SK-N-SH (cell line): ENCODE results near the gene LRMDA. TPM values are rescaled to one million over a fixed set of nuclear protein-coding genes. Genes with fewer than 3 reads are reported as not detected.

ENCODE experiments used
- CTCF ChIA-PET: fragments of 300-600, 350-600 bp; formaldehyde crosslinking; extraction: SDS; loops from one replicate; lab custom pipeline; 2021; lab: Yijun Ruan, JAX
- POLR2A ChIA-PET: fragments of 350-600 bp; sonication (Branson Sonifier 250); formaldehyde crosslinking; extraction: SDS; loops from one replicate; lab custom pipeline; 2020; ENCODE audit warnings: antibody characterized with exemption, inconsistent platforms; lab: Yijun Ruan, JAX
- DNase-seq: peaks from one replicate; pipeline ENCODE4 v3.0.0; 2012
- H2AFZ ChIP-seq: fragments of 200-600 bp; sonication (generic); 2 replicates; pipeline ENCODE4 v1.8.1; 2016; ENCODE audit warnings: antibody characterized with exemption, mild to moderate bottlenecking, low read depth
- H3F3A ChIP-seq: fragments of 200-600 bp; sonication (generic); replicated peaks from 2 replicates; pipeline ENCODE3; 2016; ENCODE audit warnings: antibody characterized with exemption, mild to moderate bottlenecking; ENCODE audit not compliant: insufficient read depth
- H3K27ac ChIP-seq, 2 experiments: fragments of 200-500 bp in 1 of 2; fragments of 200-600 bp in 1 of 2; sonication (Bioruptor generic) in 1 of 2; sonication (generic), shearing (Covaris generic) in 1 of 2; 2 replicates each; pipeline versions ENCODE4 v1.5.1 to v1.6.1; 2014 to 2016; ENCODE audit warnings: low read depth in 2 of 2, inconsistent platforms in 1 of 2, low read length in 1 of 2, mild to moderate bottlenecking in 1 of 2, mixed read lengths in 1 of 2
- H3K27me3 ChIP-seq: fragments of 200-600 bp; sonication (generic), shearing (Covaris generic); 2 replicates; pipeline ENCODE4 v1.6.1; 2016; ENCODE audit warnings: mixed run types; ENCODE audit not compliant: insufficient read depth
- H3K36me3 ChIP-seq, 2 experiments: fragments of 200-500 bp in 1 of 2; fragments of 200-600 bp in 1 of 2; sonication (Bioruptor generic) in 1 of 2; sonication (generic) in 1 of 2; replicated peaks in 1 of 2; 2 replicates each; pipeline versions ENCODE3 to v1.5.1; 2014 to 2016; ENCODE audit warnings: low read length in 1 of 2, mild to moderate bottlenecking in 1 of 2; ENCODE audit not compliant: insufficient read depth in 2 of 2, control insufficient read depth in 1 of 2
- H3K4me1 ChIP-seq, 2 experiments: fragments of 200-500 bp in 1 of 2; fragments of 200-600 bp in 1 of 2; sonication (Bioruptor generic) in 1 of 2; sonication (generic), shearing (Covaris generic) in 1 of 2; 2 replicates each; pipeline versions ENCODE4 v1.5.1 to v1.6.1; 2014 to 2016; ENCODE audit warnings: low read depth in 1 of 2, low read length in 1 of 2, mixed run types in 1 of 2; ENCODE audit not compliant: insufficient read depth in 2 of 2, control insufficient read depth in 1 of 2
- H3K4me2 ChIP-seq: fragments of 200-600 bp; sonication (generic), shearing (Covaris generic); 2 replicates; pipeline ENCODE4 v1.6.1; 2017; ENCODE audit warnings: mixed run types
- H3K4me3 ChIP-seq, 2 experiments: fragments of 200-500 bp in 1 of 2; fragments of 200-600 bp in 1 of 2; sonication (Bioruptor generic) in 1 of 2; sonication (generic), shearing (Covaris generic) in 1 of 2; 2 replicates each; pipeline versions ENCODE4 v1.5.1 to v1.8.1; 2014 to 2016; ENCODE audit warnings: low read depth in 2 of 2, inconsistent platforms in 1 of 2, low read length in 1 of 2, mild to moderate bottlenecking in 1 of 2, mixed read lengths in 1 of 2, moderate library complexity in 1 of 2
- H3K79me2 ChIP-seq: fragments of 200-600 bp; sonication (generic); 2 replicates; pipeline ENCODE4 v1.8.1; 2017; ENCODE audit warnings: mild to moderate bottlenecking; ENCODE audit not compliant: insufficient read depth
- H3K9ac ChIP-seq: fragments of 200-600 bp; sonication (generic); 2 replicates; pipeline ENCODE4 v1.6.1; 2017; ENCODE audit warnings: mixed run types
- H3K9me2 ChIP-seq: fragments of 200-600 bp; sonication (generic); 2 replicates; pipeline ENCODE4 v1.6.1; 2017; ENCODE audit warnings: mixed run types
- H3K9me3 ChIP-seq: fragments of 200-600 bp; sonication (generic); 2 replicates; pipeline ENCODE4 v1.6.1; 2017; ENCODE audit warnings: mixed run types, mild to moderate bottlenecking, moderate library complexity
- H4K20me1 ChIP-seq: fragments of 200-600 bp; sonication (generic); 2 replicates; pipeline ENCODE4 v1.6.1; 2017; ENCODE audit warnings: mild to moderate bottlenecking, mixed run types; ENCODE audit not compliant: insufficient read depth
- EZH2phosphoT487 ChIP-seq: fragments of 200-600 bp; sonication (generic); IDR thresholded peaks from 2 replicates; pipeline ENCODE4 v1.6.1; 2017; ENCODE audit warnings: low read depth, mixed run types, mild to moderate bottlenecking, antibody characterized with exemption, moderate library complexity, borderline replicate concordance
- GABPA ChIP-seq: IDR thresholded peaks from 2 replicates; pipeline ENCODE4 v1.4.0; 2012; ENCODE audit warnings: low read depth, mild to moderate bottlenecking
- IRF3 ChIP-seq: fragments of 150-350 bp; IDR thresholded peaks from 2 replicates; pipeline ENCODE4 v1.6.1; 2016; ENCODE audit warnings: mild to moderate bottlenecking, low read depth, low read length
- MEF2A ChIP-seq: IDR thresholded peaks from 2 replicates; pipeline ENCODE4 v1.4.0; 2012; ENCODE audit warnings: low read depth, borderline replicate concordance
- NRF1 ChIP-seq: IDR thresholded peaks from 2 replicates; pipeline ENCODE4 v1.6.1; 2012; ENCODE audit warnings: low read depth, mild to moderate bottlenecking, low read length
- REST ChIP-seq: IDR thresholded peaks from 2 replicates; pipeline ENCODE4 v1.6.1; 2012; ENCODE audit warnings: mild to moderate bottlenecking, low read depth, low read length, moderate library complexity
- RXRA ChIP-seq: IDR thresholded peaks from 2 replicates; pipeline ENCODE4 v1.4.0; 2012; ENCODE audit warnings: low read depth, mild to moderate bottlenecking, borderline replicate concordance
- SMC3 ChIP-seq: IDR thresholded peaks from 2 replicates; pipeline ENCODE4 v1.6.1; 2012; ENCODE audit warnings: low read depth, low read length, improper control_type of control experiment
- TCF12 ChIP-seq: IDR thresholded peaks from 2 replicates; pipeline ENCODE4 v1.4.0; 2012
- TEAD4 ChIP-seq: IDR thresholded peaks from 2 replicates; pipeline ENCODE4 v1.4.0; 2012; ENCODE audit warnings: mild to moderate bottlenecking, borderline replicate concordance; ENCODE audit not compliant: insufficient read depth
- ZBTB33 ChIP-seq: IDR thresholded peaks from 2 replicates; pipeline ENCODE4 v1.4.0; 2012; ENCODE audit warnings: low read depth, borderline replicate concordance
- WGBS: methylation state at CpG from one replicate; pipeline ENCODE4 v1.1.6; 2017; ENCODE audit warnings: low lambda C conversion rate; 5-methylcytosine and 5-hydroxymethylcytosine counted together
- polyA plus RNA-seq, 3 experiments: library from polyadenylated mRNA; depleted of rRNA; stranded (reverse); fragments of >200 nt; gene quantifications; 2 replicates each; pipeline ENCODE4 v1.2.3, GENCODE V29; 2012

Gene LRMDA
- polyA plus RNA-seq, 1 of the 3 experiments (the other 2 are of a cell fraction), result 0.95 TPM

- no peak overlapping the region for H3K9ac ChIP-seq
- H3K36me3 ChIP-seq, result no peaks in the 10 kb centered on the region
- H3K4me3 ChIP-seq, result no peak overlapping the region
- no peaks in the 10 kb centered on the region for H4K20me1 ChIP-seq
- TF ChIP-seq MEF2A, result no peak
- TF ChIP-seq, all 33 proteins: peak for 0
- no peaks in the 10 kb centered on the region for H3K9me2 ChIP-seq
- CTCF ChIA-PET, result interaction anchor here (0.7 to 3.1 kb wide), 5 partner anchors 9 to 632 kb away, joined by 3 to 15 read pairs (median 3); partner anchors contain the start of gene ZNF503
- H3K9me3 ChIP-seq, result no peaks in the 10 kb centered on the region
- 100% methylated on average over 3 of the region's 3 CpGs for WGBS
- H2AFZ ChIP-seq, result no peak overlapping the region
- DNase-seq, result no peak
- H3F3A ChIP-seq, result no peaks in the 10 kb centered on the region
- peaks cover 0 to 27% of the 10 kb centered on the region in 2 experiments; a peak in 2 of 4 replicates for H3K4me1 ChIP-seq
- no peak overlapping the region for H3K27ac ChIP-seq
- no peak overlapping the region for H3K4me2 ChIP-seq
- no peaks in the 10 kb centered on the region for H3K27me3 ChIP-seq
- POLR2A ChIA-PET, result interaction anchor here (2.7 kb wide), 1 partner anchor 631 kb away, joined by 18 read pairs; the partner anchor contains the start of gene ZNF503
- no peaks in the 10 kb centered on the region for H3K79me2 ChIP-seq
Measured at GRCh38 chr10:76032700-76033039, 601.2 kb downstream of the LRMDA start.

GRCh38 chr10:76033457-76034196 lies 602.2 kb downstream of the LRMDA start:
- Histone ChIP-seq H3K4me2 (no peak overlapping the region), H3K4me3 (no peak overlapping the region), H3K27ac (no peak overlapping the region), H3K9me2 (no peaks in the 10 kb centered on the region), H4K20me1 (no peaks in the 10 kb centered on the region), H3K9me3 (no peaks in the 10 kb centered on the region), H2AFZ (no peak overlapping the region)
- POLR2A ChIA-PET, result interaction anchor here (2.7 kb wide), 1 partner anchor 632 kb away, joined by 18 read pairs; the partner anchor contains the start of gene ZNF503
- TF ChIP-seq ZBTB33 (no peak), REST (no peak), SMC3 (no peak), EZH2phosphoT487 (no peak), RXRA (no peak), NRF1 (no peak), GABPA (no peak), MEF2A (no peak), IRF3 (no peak), TEAD4 (no peak), TCF12 (no peak)
- TF ChIP-seq, all 33 proteins: peak for 0
- H3K79me2 ChIP-seq, result no peaks in the 10 kb centered on the region
- no peak for DNase-seq
- CTCF ChIA-PET, result interaction anchor here (0.7 to 3.1 kb wide), 9 partner anchors 10 to 697 kb away, joined by 3 to 15 read pairs (median 3); partner anchors contain the start of gene ZNF503
- H3K4me1 ChIP-seq, result peaks cover 0 to 27% of the 10 kb centered on the region in 2 experiments; a peak in 2 of 4 replicates
- 72% methylated on average over 15 of the region's 15 CpGs for WGBS
- H3K9ac ChIP-seq, result no peak overlapping the region
- H3F3A ChIP-seq, result no peaks in the 10 kb centered on the region
- no peaks in the 10 kb centered on the region for H3K27me3 ChIP-seq
- H3K36me3 ChIP-seq, result no peaks in the 10 kb centered on the region
